ENCODE results near the gene NAV3.

The NAV3 gene

DNA sequence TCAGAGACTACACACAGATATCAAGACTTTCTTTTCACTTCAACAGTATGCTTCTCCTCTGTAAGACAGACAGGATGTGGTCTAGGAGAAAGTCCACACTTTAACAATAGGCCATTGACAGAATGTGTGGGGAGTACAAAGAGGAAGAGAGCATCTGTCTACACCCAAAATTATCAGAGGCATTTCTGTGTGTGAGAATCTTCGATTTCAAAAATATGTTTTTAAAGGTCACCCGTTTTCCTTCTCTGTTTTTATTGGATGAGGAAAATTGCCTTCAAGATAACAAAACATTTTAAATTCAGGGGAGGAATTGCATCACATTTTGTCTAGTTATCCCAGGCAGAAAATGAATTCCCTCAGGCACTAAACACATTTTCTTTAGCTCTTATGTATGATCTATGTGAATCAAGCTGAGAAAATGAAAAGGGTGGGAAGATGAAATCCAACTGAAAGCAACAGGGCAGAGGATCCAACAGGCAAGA lies 16.4 kb downstream of the NAV3 start:
- DNase-seq (ENCODE audit: low read depth), result no peak

DNA sequence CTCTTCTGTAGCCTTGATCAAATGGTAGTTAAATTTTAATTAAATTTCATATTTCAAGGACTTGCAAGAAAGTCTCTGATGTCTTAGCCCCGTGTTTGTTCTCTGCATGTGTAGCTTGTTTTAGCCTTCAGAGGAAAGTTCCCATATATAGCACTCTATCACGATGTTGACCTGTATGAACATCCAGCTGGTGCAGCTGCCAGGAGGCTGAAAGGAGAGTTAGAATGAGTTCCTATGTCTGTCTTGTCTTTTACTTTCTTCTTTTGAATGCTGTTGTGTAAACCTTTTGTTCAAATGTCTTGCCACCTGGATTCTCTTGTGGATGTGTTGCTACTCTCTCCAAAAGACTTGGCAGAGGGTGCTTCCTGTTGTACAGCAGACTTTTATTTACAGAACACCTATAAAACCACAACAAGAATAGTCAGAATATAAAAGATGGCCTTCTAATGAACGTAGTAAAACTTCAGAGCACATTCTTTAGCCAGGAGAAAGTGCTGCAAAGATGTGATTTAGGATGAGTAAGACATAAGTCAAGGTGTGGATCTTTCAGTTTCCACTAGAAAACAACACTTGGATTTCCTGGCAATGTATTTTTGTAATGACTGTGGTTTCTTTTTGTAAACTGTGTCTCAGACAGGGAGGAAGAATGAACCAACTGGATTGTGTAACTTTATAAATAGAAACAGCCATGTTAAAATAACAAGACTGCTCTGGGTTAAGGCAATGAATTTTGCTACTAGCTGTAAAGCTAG lies 17.2 kb downstream of the NAV3 start:
- DNase-seq (ENCODE audit: low read depth), result no peak

DNA sequence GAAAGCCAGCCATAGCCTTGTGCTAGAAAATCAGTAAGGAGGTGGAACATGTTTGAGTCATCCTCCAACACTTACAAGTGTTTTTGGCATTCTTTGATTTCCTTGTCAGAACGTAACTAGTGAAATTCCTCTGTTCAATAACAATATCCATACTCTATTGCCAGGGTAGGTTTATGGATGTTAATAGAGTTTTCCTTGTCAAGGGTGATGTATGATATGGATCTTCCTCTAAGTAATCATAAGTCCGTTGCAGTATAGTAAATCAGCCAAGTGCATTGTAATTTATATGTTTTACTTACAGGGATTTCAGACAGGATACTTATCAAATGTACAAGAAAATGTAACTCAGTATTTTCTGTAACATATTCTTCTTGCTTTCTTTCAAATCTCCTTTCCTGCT lies 19.4 kb downstream of the NAV3 start:
- DNase-seq (ENCODE audit: low read depth), result no peak

DNA sequence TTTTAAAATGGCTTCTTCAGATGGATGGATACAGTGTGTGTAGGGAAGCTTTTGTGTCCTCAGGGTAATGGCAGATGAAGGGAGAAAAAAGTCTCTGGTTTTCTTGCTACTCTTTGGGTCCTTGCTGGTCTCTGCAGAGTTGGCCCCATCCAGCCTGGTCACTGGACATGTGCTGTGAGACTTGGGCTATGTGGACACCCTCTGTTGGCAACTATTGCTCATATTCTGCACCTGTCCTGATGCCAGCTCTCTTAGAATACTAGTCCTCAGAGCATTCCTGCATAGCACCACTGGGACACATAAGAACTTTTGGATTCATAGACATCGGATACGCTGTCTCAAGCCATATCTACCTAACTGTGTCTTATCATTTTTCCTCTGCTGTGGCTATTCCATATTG lies 20.0 kb downstream of the NAV3 start:
- DNase-seq (ENCODE audit: low read depth), result no peak

DNA sequence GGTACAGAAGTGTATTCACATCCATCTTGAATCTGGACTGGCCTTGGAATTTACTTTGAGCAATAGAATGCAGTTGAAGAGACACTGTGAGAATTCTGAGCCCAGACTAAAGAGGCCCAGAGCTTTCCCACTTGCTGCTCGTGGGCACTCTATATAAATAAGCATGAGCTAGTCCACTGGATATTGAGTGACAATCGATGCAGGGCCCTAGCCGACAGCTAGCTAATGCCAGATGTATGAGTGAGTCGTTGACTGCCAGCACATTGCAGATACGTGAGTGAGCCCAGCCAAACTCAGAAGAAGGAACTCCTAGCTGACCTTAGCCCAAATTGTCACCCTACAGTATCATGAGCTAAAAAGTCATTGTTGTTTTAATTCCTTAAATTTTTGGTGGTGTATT lies 24.9 kb downstream of the NAV3 start:
- no peak for DNase-seq (ENCODE audit: low read depth)

DNA sequence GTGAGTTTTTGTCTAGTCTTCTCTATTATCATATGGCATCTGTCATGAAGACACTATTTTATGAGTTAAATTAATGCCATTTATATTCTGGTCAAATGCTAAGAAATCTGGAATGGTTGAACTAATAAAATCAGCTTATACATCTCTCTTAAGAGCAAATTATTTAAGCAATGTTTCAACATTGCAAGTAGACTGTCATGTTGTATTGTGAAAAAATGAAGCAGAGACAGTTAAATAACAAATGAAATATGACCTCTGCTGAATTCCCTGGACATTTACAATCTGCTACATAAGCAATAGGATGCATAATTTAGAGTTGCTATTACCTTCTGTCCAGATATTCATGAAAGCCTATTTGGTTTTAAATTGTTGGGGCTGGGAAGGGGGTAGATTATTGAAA lies 30.6 kb downstream of the NAV3 start:
- DNase-seq (ENCODE audit: low read depth), result no peak

DNA sequence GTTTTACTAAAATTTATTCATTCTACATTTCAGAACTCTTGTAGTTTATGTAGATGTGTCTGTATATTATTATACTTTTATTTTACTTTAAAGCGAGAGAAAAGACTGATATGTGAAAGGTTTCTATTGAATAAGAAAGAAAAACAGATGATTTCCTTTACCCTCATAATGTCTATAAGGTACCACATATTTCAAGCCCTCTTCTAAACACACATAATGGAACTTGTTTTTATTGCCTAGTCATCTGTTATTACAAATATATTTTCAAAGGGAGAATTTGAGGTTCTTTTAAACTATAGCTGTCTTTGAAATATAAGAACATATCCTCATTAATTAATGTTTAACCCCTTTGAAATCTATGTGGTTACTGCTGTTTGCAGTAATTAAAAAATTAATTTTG lies 34.5 kb downstream of the NAV3 start:
- DNase-seq (ENCODE audit: low read depth), result no peak

DNA sequence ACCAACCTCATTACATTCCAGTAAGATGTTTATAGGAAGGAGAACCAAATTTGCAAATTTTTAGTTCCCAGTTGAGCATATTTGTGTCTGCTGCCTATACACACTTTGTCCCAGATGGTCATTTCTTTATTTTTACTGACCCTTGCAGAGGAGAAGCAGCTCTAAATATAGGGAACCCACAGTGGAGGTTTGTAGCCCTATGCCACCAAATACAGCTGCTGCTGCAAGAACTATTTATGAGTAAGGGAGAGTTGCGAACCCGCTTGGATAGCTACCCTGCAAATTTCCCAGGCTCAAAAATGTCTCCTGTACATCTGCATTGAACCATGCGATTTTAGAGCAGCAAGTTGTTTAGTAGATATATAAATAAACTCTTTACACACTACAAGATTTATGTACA lies 48.2 kb downstream of the NAV3 start:
- DNase-seq (ENCODE audit: low read depth), result no peak

DNA sequence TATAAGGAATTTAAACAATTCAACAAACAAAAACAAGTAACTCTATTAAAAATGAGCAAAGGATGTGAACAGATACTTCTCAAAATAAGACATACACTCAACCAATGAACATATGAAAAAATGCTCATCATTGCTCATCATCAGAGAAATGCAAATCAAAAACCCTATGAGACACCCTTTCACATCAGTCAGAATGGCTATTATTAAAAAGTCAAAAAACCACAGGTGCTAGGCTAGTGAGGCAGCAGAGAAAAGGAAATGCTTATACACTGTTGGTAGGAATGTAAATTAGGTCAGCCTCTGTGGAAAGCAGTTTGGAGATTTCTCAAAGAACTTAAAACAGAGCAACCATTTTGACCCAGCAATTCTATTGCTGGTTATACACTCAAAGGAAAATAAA lies 52.0 kb downstream of the NAV3 start:
- no peak for DNase-seq (ENCODE audit: low read depth)

DNA sequence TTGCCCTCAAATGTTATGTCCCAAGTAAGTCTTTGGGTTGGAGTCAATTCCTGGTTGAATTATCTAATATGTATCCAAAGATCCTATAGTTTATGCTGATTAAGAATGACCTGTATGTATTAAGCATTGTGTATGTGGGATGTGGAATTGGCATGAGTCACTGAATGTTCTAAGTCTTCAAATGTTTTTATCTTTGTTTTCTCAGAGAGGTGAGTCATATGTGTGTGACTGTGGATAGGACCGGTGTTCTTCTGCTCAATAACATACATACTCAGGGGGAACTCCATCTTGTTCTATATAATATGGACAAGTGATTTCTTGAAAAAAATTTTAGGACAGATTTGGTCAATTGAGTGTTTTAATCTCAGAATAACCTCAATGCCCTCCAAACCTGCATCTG lies 57.9 kb downstream of the NAV3 start:
- DNase-seq (ENCODE audit: low read depth), result no peak

DNA sequence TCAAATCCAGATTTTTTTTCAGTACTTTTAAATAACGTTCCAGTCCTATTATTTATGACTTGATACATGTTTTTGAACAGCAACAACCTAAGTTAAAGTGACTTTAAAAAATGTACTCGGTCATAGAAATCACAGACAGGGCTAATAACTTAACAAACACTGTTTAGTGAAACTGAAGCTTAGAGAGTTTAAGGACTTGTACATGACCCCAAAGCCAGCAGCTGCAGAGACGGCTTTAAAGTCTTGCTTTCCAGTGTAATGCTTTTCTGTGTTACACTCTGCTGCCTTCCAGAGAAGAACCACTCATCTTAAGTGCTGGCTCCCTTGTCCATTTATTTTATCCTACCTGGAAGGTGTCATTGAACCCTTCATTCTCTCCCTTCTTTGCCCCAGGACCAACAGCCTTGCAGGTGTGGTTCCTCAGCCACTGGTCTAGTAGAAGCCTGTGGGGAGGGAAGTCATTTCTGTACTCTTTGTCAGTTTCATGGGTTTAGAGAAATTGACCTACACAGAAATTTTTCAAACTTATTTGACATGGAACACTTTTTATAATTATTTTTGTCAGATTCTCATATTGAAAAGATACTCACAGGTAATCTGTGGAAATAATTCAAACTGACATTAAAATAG lies 60.9 kb downstream of the NAV3 start:
- DNase-seq (ENCODE audit: low read depth), result no peak

DNA sequence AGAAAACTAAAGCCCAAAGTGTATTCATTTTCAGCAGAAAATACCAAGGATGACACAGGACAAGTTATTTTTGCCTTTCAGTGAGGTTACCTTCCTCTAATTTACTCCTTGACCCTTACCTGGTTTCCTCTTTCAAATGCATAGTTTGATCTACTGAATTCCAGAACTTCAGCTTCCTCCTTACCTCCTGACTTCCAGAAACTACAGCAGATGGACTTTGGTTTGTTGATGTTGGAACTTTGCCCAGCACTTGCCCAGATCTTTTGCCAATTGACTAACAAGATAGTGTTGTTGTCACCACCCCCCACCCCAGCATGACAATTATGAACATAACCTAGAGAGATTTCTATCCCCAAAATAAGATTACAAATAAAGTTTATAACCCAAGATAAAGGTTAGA lies 63.2 kb downstream of the NAV3 start:
- DNase-seq (ENCODE audit: low read depth), result no peak

DNA sequence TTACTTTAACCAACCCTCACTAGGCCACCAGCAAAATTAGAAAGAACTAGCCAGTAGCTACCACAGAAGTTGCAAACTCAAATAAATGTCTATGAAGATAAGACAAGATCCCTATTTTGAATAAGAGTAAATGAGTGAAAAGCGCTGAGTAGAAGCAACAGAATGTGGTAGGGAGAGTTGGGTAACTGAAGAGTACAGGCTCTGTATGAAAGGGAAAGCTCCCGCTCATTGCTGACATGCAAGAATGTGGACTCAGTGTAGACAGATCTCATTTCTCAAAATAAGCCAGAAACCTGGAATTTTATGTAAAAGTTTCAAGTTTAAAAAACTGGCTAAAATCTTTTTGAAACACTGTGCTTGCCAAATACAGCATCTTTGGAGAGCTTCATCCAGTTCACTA lies 63.9 kb downstream of the NAV3 start:
- no peak for DNase-seq (ENCODE audit: low read depth)

DNA sequence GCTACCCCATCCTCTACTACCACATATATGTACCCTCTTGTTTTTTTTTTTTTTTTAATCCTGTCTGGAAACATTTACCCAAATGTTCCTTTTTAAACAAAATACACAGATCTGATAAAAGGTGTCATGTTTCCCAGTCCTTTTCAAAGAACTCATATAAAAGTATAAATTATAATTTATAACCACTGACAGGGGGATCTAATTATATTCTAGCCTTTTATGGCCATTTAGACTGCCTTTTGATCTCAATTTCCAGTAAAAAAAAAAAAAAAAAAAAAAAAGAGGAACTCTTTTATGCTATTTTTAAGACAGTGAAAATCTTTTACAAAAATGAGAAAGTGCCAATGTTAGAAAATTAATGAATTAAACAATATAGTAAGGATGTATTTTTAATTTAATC lies 65.0 kb downstream of the NAV3 start:
- DNase-seq (ENCODE audit: low read depth), result no peak

DNA sequence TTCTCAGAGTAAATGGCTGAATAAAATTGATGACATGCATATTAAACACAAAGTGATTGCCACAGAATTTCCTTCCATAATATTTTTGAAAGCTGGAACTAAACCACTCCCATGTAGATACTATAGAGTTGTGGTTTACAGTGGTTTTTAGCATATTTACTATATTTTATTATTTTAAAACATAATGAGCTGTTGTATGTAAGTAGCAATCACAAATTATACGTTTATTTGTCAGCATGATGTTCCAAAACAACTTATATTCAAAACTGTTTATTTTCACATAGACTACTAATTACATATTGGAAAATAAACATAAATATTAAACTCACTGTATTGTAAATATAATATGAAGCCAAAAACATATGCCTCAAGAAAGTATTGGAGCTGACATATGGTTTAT lies 77.2 kb downstream of the NAV3 start:
- no peak for DNase-seq (ENCODE audit: low read depth)

DNA sequence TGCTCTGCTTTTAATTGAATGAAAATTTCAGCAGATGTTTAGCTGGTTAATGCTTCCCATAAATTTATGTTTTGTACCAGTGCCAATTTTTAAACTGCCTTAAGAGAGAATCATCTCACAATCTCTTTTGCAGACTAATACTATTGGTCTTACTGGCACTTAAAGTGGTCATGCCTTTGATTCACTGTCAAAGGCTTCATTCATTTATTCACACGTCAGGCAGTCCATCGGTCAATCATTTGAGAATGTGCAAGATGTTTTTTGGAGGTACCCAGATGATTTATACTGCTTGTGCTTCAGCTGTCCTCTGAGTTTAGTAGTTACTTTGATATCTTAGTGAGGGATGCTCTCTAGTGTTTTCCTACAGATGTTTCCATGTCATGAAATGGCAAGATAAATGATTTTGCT lies 83.4 kb downstream of the NAV3 start:
- DNase-seq (ENCODE audit: low read depth), result no peak

DNA sequence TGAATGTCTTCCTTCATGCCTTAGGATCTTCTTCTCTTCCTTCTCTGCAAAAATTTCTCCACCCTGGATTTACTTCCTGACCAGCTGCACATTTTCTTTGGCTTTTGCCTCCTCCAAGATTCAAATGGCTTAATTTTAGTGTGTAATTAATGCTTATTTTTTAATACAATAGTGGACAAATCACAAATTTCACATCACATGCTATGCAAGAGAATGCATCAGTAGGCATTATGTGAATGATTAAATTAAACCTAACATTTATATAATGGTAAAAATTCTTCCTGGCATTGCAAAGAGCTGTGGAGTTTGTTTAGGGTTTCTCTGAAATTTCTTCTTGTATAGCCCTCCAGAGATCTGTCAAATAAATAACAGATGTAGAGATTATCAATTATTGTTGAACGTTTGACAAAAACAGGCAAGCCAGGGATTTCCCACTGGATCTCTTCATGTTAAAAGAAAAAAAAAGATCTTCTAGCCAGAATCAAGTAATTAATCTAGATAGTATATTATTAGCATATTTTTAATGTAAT lies 84.4 kb downstream of the NAV3 start:
- no peak for DNase-seq (ENCODE audit: low read depth)

DNA sequence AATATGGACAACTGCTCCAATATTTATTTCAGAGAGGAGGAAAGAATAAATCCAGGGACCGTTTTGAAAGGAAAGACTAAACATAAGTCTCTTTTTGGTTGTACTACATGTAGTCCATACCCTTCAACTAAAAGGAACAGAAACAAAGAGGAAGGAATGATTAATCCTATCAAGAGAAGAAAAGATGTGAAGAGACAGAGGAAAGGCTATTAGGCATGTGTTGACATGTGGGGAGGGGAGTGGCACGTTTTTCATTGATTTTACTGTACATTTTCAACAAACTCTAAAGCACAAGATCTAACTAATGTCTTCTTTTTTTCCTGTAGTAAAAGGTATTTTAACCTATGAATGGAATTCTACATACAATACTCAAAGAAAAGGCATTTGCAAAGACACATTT lies 85.6 kb downstream of the NAV3 start:
- DNase-seq (ENCODE audit: low read depth), result no peak

DNA sequence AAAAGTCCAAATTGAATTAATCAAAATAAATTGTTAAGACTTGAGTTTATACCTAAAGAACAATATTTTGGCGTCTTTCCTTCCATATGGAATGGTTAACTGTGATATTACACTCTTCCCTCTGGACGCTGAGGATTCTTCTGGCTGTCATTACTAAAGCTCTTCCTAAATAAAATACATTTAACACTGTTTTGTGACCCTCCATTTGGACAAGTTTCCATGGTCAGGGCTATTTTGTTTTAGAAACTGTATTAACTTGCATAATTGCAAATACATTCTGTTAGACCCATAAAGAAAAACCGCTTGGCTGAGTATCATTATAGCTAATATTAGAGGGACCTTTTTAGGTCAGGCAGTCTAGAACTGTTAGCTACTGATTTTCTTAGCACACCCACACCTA lies 87.4 kb downstream of the NAV3 start:
- no peak for DNase-seq (ENCODE audit: low read depth)

DNA sequence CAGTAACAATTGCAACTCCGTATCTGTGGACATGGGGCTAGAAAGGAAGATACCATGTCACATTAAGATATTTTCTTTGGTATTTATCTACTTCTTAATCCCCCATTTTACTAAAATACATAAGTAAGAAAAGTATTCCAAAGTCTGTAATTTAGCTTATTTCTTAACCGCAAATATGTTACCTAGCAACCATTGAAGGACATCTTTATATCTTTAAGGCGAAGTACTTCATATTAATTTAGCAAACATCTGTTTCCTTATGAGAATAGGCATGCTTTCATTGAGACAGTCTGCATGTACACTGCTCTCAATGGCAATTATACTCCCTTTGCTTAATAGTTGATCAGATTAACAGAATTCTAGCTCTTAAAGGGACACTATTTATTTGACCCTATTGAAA lies 88.8 kb downstream of the NAV3 start:
- DNase-seq (ENCODE audit: low read depth), result no peak

DNA sequence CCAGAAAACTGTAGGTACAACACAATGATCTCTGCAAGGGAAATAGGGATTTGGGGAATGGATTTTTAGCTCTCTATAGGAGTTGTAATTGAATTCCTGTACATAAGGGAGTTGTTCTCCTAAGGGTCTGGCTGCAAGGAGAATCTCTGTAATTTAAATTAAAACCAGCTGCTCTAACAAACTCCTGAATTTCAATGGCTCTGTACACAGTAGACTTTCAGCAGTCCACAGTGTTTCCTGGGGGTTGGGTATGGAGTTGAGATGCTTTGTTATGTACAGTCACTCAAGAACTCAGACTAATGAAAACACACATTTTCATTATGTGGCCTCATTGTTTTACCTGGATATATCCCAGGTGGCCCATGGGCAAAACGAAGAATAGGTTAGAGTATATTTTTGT lies 93.2 kb downstream of the NAV3 start:
- no peak for DNase-seq (ENCODE audit: low read depth)

DNA sequence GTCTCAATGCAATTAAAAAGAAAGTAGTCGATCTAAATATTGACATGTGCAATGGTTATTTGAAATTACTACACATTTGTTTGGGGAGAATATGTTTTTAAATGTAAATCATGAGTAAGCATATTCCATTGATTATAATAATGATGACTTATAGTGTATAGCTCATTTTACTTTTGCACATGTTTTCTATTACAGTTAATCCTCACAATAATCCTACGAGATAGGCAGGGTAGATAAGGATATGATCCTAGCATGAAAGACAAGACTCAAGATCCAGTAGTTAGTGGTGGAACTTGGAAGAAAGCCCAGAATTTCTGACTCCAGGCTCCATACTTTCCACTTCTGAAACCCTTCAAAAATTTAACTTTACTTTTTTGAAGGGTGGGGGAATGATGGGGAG lies 94.0 kb downstream of the NAV3 start:
- no peak for DNase-seq (ENCODE audit: low read depth)

DNA sequence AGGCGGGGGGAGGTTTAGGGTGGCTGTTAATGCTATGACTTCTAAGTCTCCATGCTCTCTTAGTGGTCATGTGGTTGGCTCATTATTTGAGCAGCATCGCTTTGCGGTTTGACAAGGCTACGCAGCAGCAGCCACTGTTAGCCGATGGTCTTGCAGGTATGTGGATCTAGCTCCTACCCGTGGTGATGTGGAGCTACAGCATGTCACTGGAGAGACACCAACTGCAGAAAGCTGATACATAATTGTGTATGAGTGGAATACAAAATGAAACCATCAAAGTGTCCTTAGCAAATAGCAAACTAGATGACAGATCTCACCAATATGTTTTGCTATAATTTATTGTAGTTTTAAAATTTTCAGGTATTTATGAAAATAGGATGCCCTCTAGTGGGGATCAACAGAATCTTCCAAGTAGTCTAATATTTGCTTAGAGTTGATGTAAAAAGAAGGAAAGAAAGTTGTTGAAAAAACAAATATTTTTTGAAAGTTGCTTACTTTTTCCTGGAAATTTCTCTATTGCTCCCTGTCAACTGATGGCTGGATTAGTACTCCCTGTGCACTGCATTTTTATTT lies 94.9 kb downstream of the NAV3 start:
- DNase-seq (ENCODE audit: low read depth), result no peak

Data from activated T-helper 9 cell treated with anti-CD3 and anti-CD28 coated beads, Interleukin-2, amount 50 U/mL, for 16 hours (primary cell).